HG02588 (cell line): ENCODE data around the gene SHC3.

ENCODE experiments used
- ATAC-seq: cut with Tn5 transposase; IDR thresholded peaks from one replicate; pipeline ENCODE4 v1.9.1; 2021; ENCODE audit warnings: mild to moderate bottlenecking, moderate library complexity; ENCODE audit not compliant: unreplicated experiment

Gene SHC3

GRCh38 chr9:89026876-89027275, 151.7 kb downstream of the SHC3 start:
- no peak for ATAC-seq

DNA sequence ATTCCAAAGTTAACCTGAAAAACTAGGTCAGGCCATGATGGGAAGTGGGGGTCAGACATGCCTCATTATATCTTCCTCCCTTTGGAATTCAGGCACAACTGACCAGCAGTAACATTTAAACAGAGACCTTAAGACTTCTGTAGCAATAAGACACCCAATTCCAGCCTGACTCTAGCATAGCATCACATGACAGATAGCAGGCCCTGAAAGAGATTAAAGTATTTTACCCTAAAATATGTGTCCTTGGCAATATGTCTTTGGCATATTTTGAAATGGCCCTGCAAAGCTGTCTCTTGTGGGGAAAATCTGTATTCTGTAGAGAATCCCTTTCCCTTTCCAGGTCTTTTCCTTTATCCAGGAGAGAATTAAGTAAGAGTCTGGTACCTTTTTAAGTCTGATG, 153.1 kb downstream of the SHC3 start:
- no peak for ATAC-seq

GRCh38 chr9:89024727-89025126, 153.9 kb downstream of the SHC3 start:
- no peak for ATAC-seq

GRCh38 chr9:89023740-89024139, 154.9 kb downstream of the SHC3 start:
- no peak for ATAC-seq

DNA sequence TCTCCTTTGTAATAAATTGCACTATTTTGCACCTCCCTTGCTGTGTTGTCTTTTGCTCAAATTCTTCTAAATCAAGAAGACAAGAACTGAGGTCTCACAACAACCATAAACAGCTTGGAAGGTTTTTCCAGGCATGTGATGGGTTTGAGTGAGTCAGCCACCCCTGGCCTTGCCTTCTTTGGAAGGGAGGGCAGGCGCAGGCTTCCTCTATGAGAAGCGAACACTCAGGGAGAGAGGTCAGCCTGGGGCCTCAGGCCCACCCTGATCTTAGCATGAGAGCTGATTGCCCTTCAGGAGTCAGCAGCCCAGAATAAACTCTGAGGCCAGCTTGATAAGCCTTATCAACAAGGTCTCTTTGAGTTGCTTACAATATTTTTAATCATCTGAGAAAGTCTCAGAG, 155.7 kb downstream of the SHC3 start:
- ATAC-seq, result no peak

DNA sequence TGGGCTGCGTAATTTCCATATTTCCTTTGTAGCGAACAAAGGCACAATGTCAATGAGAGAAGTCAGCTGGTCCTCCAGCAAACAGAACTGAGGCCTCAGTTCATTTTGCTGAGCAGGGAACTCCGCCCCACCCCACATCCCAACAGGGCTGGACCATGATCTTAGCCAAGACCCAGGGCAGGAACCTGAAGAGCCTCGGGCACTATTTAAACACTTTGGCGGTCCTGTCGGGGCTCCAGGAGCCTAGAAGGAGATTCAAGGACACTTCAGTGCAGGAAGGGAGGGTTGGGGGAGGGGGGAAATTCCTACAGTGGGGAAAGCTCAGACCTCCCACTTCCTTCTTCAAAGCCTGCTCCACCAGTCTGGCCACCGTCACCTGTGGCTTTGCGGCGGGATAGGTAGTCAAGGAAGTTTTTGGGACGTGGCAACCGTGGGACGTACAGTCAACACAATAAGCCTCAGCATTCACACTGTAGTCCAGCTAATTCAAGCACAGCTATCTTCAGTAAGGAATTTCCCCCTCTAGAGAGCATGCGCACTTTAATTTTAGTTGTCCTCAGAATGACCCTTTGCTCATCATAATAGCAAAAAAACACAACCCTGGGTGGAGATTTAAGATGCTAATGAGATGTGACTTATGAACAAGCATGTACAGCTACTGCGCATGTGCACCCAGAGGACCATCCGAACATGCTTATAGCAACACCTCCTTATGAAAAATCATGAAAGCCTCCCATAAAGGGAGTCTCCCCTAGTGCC, 156.4 kb downstream of the SHC3 start:
- no peak for ATAC-seq

DNA sequence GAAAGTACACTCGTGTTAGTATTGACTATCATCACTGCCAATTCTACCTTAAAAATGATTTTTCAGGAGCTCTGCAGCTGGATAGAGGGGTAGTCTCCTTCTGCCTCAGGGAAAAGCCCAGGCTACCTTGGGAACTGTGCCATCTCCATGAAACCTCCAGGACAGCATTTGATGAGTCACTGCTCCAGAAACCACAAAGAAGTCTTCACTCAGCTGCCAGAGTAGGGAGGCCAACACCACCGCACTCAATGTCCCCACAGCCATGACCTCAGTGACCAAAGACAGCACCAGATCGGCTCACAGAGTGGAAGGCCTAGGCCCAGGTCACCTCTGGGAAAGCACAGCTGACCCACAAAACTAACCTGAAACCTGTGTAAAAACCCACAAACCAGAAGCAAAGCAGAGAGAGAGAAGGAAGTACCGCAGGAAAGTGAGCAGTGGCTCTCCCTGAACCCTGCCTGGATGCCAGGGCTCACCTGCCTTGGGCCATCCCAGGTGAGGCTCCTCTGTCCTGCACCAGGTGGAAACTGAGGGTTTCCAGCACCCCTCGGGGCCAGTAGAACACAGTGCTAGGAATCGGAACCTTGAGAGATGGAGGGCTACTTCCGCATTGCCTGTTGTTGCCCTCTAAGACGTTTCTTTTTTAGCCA, 157.3 kb downstream of the SHC3 start:
- no peak for ATAC-seq

- no peak for ATAC-seq
Observed at GRCh38 chr9:89020754-89021153, 157.9 kb downstream of the SHC3 start.

DNA sequence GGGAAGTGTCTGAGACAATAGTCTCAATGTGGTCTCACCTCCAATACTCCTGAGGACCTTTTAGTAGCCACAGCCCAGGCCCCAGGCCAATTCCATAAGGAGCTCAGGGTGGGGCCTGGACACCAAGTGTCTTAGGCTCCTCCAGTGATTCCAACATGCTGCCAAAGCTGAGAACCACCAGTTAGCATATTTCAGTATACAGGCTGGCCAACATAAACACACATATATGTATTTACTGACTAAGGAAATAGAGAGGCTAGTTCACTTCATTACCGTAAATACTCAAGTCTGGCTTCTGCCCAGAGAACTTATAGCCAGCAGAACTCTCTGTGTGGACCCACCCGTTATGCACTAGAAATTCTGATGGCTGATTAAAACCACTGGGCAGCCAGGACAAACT, 163.3 kb downstream of the SHC3 start:
- ATAC-seq, result no peak

- no peak for ATAC-seq
Observed at GRCh38 chr9:89014153-89014552, 164.5 kb downstream of the SHC3 start.

DNA sequence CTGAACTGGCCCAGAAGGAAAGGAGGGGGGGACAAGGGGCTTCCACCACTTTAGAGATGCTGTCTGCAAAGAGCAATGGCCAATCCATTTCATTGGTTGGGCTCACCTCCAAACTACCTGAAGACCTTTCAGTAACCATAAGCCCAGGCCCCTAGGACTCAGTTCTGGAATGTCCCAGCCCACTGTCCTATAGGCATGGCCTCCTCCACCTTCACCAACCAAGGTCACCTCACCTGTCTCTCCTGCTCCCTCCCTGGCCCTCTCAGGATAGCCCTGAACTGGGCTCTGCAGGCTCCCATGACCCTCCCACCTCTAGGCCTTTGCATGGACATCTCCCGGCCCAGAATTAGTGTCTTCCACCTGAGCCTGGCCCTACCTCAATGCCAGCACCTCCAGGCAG, 165.0 kb downstream of the SHC3 start:
- no peak for ATAC-seq

DNA sequence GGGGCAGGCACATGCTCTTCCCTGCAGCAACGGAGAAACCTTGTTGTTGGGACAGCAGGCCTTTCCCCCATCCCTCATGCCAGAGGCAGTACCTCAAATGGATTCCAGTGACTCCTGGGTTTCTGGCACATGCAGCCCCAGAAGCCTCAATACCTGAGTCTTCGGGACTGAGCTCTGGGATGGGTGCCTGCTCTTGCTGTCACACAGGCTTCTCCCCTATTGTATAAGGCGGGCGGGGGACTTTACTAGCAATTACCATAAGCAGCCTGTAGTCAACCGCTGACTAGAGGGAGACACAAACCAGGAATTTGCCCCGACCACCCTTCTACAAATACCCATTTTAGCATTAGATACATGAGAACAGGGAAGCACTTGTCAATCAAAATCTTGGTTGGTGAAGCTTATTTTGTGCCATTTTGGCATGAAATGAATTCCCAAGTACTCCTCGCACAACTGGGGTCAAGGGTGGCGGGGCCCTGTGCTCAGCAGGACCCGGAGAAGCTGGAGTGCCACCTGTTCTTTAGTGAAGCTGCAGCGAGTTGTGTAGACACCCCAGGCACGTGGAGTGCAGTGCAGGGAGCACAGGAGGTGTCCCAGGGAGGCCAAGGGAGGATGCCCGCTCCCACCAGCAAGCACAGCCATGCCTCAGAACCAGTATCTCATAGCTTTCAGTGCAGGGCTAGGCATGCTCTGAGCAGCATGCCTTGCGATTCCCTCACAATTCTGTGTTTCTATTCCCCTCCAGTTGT, 166.2 kb downstream of the SHC3 start:
- no peak for ATAC-seq

DNA sequence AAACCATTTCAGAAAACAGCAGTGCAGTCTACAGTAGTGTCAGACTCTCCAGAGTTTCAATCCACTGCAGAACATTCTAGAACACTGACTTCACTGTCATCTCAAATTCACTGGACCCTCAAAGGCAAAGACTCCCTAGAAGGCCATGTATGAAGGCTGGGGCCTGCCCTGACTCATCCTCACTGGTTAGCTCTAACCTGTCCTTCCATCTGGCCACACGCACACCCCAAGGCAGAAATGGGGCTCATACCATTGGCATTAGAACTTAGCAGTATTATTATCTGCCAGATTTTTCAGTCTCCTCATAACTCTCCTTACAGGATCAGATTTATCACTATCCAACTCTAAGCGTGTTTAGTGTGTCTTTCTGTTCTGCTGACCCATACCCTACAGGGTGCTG, 166.9 kb downstream of the SHC3 start:
- no peak for ATAC-seq

- no peak for ATAC-seq
Observed at GRCh38 chr9:89010526-89011111, 168.0 kb downstream of the SHC3 start.

- no peak for ATAC-seq
Observed at GRCh38 chr9:89010056-89010455, 168.6 kb downstream of the SHC3 start.

GRCh38 chr9:89009546-89009840, 169.1 kb downstream of the SHC3 start:
- ATAC-seq, result no peak

DNA sequence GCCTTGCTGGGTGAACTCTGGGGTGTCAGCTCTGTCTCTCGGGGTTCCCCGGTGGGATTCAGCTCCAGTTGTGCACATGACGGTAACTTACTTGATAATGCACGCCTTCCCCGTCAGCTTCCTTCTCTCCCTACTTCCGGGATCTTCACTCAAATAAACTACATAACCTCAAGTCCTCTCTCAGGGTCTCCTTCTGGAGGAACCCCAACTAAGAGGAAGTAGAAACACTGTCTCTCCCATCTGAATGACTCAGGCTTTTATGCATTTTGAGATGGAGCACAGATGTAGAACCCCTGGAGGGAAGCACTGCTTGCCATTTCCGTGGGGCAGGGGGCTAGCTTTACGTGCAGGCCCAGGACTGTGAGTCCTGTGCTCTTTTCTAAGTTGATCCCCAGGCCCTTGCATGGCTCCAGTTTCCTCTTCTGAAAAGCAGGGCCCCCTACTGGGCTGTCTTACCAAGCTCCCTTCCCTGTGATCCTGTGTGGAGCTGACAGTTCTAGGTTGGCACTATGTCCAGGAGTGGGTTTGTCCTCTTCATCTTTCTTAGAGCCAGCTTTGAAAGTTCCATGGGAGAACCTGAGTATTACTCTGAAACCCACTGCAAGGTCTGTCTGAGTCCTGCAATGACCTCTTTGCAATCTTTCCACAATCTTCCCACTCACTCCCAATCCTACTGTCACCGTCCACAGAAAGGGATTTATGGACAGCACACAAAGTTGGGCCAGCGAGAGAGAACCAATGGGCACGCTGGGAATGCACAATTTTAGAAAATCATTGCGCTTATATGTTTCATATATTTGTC, 169.7 kb downstream of the SHC3 start:
- ATAC-seq, result no peak

- no peak for ATAC-seq
Observed at GRCh38 chr9:89008055-89008743, 170.4 kb downstream of the SHC3 start.

DNA sequence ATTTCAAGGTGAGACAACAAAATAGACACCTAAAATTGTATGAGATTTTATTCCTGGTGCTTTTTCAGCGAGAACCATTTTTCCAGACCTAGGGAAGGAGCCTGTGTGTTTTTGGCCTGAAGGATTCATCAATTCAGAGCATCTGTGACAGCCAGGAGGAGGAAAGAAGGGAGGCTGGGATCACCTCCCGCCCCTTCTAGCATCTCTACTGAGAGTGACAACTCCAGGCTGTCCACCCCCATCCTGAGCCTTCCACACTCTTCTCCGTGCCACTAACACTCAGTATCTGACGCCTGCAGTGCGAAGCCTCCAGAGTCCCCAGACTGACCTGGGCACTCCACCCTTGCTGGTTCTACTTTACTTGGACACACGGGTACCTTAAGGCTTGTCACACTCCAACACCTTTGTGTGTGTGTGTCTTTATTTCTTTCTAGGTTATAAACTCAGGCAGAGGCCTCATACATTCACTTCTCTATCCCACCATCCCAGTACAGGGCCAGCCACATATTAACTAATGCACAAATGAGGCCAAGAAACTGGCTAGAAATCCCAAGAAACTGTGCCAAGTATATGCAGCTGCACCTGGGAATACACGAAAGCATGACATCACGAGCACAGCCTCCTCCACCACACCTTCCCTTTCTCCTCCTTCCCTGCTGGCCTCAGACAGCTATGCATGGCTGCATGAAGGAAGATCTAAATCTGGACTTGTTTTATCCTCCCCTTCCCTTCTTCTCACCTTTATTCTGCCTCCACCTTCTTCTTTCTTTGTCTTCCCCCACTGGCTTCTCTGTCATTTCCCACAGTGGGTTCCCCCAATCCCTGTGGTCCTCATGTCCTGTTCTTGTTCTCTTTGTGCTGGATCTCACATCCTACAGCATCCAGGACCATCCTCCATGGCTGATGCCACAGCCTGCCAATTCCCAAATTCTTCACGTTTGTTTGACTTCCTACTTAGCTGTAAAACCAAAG, 171.3 kb downstream of the SHC3 start:
- ATAC-seq, result no peak
